SKM-1 (cell line): ENCODE results near the gene PRDM16.

Experiments
- DNase-seq: peaks from one replicate; lab custom pipeline; 2025; ENCODE audit not compliant: unreplicated experiment; lab: John Stamatoyannopoulos, UW

PRDM16 gene

GRCh38 chr1:3403011-3403345 is 334.0 kb downstream of the PRDM16 start:
- DNase-seq, result no peak

- DNase-seq, result no peak
These were observed 334.6 kb downstream of the PRDM16 start for GRCh38 chr1:3403388-3404231.

DNA sequence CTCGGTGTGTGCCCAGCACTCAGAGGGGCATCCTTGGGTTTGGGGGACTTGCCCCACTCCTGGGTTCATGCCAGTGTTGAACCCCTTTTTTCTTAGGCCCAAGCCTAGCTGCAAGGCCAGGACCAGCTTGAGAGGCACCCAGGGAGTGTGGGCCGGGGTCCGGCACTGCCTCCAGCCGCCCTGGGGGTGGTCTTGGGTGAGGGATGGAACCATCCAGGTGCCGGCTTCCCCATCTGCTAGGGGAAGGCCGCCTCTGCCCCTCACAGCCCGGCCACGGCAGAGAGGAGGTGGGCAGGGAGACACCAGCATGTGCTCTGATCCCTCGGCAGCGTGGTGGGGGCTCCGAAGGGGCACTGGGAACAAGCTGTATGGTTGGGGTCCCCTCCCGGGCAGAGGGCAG is 335.3 kb downstream of the PRDM16 start:
- DNase-seq, result no peak

- no peak for DNase-seq
These were observed 335.8 kb downstream of the PRDM16 start for GRCh38 chr1:3404801-3405200.

DNA sequence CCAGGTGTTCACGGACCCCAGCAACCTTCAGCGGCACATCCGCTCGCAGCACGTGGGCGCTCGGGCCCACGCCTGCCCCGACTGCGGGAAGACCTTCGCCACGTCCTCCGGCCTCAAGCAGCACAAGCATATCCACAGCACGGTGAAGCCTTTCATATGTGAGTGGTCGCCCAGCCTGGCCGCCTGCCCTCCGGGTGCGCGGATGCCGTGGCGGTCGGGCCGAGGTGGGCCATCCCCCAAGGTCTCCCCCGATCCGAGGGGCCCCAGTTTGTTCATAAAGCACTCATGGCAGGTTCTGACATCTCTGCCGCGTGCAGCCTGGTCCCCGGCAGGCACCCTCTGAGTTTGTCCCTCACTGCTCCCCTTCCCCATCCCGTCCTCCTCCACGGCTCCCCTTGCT is 336.5 kb downstream of the PRDM16 start:
- DNase-seq, result no peak

DNA sequence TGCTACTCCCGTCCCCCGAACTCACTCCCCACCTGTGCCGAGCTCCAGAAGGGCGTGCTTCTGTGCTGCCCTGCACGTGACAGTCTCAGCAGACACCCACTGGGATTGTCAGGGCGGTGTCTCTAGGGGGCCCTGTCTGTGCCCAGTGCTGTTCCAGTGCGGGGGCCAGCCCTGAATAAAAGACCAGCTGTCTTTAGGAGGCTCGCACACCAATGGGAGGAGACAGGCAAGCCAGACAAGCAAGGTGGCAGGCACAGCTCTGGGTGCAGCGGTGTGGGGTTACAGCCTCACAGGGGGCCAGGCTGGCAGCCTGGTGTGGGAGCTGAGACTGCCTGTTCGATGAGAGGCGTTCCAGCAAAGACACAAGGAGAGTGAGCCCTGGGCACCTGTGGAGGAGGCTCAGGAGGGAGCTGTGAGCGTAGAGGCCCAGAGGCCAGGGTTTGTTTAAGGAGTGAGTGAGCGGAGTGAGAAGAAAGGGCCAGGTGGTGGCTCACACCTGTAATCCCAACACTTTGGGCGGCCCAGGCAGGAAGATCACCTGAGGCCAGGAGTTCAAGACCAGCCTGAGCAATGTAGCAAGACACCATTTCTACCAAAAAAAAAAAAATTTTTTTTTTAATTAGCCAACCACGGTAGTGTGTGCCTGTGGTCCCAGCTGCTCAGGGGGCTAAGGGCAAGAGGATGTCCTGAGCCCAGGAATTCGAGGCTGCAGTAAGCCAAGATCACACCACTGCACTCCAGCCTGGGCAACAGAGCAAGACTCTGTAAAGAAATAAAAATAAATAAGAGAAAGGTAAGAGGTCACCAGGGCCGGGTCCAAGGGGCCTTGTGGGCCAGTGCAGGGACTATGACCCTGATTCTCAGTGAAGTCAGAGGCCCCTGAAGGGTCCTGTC is 337.2 kb downstream of the PRDM16 start:
- no peak for DNase-seq

DNA sequence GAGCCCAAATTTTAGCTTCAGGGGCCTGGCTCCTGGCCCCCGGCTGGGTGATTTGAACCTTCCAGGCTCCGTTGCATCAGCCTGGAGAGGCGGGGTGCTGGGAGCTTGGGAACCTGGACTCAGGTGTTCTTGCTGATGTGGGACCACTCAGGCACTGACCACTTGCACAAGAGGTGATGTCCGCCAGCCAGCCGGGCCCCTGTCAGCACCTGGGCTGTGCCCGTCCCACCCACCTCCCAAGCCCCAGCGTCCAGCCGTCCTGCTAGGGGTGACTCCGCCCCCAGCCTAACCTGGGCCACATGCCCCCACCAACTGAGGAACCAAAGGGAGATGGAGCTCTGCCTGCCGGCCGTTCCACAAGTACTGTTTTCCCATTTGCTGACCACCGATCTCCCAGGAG is 338.0 kb downstream of the PRDM16 start:
- DNase-seq, result no peak

GRCh38 chr1:3408751-3409266 is 339.8 kb downstream of the PRDM16 start:
- DNase-seq, result no peak

DNA sequence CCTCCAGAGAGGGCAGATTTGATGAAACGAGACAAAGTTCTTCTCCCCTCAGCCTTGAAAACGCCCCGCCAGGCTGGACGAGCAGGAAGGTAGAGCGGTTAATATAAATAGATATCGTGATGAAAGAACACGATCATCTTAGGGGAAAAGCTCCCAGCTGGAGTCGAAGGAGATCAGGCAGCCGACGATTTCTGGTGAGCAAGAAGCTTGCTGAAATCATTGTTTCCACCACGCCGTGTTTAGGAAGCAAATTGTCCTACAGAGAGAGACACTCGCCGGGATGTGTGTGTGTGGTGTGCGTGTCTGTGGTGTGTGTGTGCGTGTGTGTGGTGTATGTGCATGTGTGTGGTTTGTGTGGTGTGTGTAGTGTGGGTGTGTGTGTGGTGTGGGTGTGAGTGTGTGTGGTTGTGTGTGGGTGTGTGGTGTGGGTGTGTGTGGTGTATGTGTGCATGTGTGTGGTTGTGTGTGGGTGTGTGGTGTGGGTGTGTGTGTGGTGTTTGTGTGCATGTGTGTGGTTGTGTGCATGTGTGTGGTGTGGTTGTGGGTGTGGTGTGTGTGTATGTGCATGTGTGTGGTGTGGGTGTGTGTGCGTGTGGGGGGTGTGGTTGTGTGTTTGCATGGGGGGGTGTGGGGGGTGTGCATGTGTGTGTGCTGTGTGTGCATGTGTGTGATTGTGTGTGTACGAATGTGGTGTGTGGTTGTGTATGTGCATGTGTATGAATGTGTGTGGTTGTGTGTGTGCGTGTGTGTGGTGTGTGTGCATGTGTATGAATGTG is 340.6 kb downstream of the PRDM16 start:
- DNase-seq, result no peak

GRCh38 chr1:3410142-3410925 is 341.3 kb downstream of the PRDM16 start:
- DNase-seq, result no peak

GRCh38 chr1:3411806-3412205 is 342.8 kb downstream of the PRDM16 start:
- DNase-seq, result no peak

DNA sequence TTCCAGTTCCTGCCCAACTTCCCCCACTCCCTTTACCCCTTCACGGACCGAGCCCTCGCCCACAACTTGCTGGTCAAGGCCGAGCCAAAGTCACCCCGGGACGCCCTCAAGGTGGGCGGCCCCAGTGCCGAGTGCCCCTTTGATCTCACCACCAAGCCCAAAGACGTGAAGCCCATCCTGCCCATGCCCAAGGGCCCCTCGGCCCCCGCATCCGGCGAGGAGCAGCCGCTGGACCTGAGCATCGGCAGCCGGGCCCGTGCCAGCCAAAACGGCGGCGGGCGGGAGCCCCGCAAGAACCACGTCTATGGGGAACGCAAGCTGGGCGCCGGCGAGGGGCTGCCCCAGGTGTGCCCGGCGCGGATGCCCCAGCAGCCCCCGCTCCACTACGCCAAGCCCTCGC is 343.4 kb downstream of the PRDM16 start:
- DNase-seq, result no peak

DNA sequence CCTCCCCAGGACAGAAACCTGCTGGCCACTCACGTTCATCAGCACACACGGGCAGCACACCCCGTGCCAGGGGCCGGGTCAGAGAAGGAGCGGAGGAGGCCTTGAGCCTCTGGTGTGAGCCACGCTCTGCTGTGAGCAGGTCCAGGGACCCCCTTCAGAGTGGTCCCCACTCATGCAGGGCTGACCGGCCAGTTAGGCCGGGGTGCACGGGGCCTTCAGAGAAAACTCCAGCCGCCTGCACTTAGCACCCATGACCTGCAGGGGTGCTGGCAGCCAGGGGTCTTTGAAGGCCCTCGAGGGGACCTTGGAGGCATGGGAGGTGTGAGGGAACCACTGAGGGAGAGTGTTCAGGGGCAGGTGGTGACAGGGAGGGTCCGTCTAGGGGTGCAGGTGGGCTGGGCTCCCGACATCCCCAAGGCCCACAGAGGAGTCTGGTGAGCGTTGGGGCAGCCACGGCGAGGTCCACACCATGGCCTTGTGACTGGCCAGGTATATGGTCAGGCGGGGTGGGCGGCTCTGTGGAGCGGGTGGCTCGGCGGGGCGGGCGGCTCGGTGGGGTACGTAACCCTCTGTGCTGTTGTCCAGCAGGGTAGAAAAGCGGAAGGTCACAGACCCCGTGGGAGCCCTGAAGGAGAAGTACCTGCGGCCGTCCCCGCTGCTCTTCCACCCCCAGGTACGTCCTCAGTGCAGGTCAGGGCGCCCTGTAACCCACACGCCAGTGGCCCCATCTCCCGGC is 345.1 kb downstream of the PRDM16 start:
- DNase-seq, result no peak

DNA sequence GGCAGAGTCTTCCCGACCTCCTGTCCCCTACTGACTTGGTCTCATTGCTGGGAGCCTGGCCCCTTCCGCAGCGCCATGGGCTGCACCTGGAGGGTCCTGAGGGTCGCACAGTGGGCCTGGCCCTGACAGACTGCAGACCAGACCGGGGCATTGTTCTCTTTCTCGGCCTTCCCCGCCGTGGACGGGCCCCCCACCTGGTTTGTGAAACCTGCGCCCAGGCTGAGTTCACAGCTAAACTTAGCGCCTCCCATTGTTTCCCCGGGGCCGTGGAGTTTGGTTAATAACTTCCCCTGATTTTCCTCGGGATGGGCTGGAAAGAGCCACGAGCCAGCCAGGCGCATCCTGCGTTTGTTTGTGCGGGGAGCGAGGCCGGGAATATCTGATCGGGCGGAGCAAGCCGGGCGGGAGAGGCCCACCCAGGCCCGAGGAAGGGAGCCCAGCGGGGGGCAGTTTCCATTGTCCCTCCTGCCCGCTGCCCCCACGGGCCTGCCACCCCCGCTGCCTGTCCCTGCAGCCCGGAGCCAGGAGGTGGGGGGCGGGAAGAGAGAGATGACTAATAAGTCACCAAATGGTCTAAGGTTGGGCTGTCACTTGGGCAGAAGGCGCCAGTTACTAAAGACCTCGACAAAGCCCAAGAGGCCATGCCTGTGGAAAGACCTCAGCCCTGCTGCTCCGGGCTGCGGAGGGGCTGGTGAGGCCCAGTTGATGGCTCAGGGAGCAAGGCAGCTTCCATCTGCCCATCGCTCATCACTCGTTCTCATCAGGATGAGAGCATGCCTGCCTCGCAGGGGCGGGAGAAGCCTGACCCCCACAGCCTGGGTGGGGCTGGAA is 346.5 kb downstream of the PRDM16 start:
- no peak for DNase-seq

- DNase-seq, result no peak
These were observed 348.2 kb downstream of the PRDM16 start for GRCh38 chr1:3417082-3417739.

DNA sequence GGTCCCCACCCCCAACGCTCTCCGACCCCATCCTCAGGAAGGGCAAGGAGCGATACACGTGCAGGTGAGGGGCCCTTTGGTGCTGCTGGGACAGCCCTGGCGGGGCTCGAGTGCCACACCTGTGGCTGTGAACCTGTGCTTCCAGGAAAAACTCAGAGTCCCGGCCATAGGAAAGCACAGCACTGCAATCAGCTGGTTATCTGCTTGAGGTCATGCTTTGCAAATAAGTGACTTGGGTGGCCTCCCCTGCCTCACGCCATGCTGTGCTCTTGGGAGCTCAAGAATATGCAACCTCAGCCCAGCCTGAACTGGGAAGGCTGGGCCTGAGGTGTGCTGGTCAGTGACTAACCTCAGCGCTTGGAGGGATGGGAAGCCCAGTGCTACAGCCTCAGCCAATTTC is 348.9 kb downstream of the PRDM16 start:
- no peak for DNase-seq

DNA sequence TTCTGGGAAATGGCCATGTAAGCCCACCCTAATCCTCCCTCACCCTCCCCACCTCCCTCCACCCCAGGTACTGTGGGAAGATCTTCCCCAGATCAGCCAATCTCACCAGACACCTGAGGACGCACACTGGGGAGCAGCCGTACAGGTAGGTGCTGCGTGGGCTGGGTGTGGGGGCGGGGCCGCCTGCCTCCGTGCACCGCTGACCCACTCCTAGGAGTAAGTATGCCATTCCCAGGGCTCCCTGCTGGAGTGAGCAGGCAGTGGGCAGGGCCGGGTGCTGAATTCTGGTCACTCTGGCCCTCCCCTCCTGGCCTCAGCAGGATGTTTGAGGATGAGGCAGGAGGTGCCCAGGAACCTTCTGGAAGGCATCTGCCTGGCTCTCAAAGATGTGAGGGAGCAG is 349.6 kb downstream of the PRDM16 start:
- no peak for DNase-seq

DNA sequence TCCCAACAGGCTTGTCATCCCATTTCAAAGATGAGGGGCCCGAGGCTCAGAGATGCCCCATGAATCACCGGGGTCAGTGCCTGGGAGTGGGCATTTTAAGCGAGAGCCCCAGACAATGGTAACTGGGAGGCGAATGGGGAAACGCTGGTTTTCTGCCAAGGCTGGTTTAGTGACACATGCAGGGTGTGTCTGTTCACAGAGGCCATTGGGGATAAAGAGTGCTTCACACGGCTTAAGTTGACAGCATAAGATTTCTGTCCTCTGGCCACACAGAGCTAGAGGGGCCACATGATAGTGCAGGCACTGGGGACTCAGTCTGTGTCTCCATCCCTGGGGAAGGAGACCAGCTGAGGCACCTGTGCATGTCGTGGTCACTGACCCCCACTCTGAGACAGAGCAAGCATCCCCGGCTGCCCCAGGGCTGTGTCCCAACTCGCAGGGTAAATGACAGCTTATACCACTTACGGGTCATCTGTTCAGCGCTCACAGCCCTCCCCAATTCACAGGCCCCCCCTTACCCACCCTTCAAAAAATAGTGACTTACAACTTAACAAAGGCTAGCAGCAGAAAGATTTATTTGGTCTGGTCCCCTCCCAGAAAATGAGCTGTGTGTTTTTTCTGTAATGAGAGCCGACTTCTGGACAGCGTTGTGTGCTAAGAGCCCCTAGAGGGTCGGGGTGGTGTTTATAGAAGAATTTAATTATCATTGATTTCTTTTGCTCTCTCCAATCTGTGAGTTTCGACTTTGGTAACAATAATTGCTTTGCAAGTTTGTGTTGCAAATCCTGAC is 350.6 kb downstream of the PRDM16 start:
- DNase-seq, result no peak
